Middle frontal gyrus (tissue), 1 donor: ENCODE data around the gene PPARD.
"Not testable (repeated sequence)": the region's sequence is repeated elsewhere in the genome, so short reads cannot be mapped to it uniquely, and the experiment has no call there.

Experiments
- DNase-seq: peaks from one replicate; pipeline ENCODE4 v3.0.0-alpha.2; 2015; ENCODE audit warnings: low spot score; ENCODE audit errors: extremely low spot score

Gene PPARD

DNA sequence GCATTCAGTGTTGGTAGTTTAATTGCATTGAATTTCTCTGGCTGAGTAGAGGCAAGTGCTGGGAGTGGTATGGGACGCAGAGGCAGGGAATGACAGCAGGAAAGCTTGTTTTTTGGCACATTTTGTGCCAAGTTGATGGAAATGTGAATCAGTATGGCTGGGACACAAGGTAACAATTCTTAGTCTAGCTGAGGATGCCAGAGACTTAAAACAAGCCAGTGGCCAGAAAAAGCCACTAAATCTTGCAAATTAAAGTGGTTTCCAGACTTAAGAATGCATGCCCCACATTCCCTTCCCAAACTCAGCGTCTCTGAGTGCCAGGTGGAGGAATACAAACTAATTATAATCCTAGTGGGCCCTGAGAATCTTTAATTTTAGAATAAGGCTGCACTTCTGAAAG is 35.9 kb downstream of the PPARD start:
- no peak for DNase-seq

DNA sequence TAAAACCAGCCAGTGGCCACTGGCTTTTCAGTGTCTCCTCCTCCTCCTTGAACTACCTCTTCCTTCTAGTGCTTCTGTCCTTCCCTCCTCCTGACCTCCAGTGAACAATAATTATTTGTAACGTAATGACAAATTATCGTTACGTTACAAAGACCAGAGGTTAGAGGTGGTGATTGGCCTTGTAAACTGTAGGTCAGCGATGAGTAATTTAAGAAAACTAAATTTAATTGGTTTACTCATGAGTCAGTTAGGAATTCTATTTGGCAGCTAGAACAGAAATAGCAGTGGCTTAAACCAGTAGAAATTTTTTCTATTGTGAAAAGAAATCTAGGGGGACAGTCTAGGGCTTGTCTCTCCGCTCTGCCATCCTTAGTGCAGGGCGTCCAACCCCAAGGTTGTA is 38.8 kb downstream of the PPARD start:
- DNase-seq = no peak

DNA sequence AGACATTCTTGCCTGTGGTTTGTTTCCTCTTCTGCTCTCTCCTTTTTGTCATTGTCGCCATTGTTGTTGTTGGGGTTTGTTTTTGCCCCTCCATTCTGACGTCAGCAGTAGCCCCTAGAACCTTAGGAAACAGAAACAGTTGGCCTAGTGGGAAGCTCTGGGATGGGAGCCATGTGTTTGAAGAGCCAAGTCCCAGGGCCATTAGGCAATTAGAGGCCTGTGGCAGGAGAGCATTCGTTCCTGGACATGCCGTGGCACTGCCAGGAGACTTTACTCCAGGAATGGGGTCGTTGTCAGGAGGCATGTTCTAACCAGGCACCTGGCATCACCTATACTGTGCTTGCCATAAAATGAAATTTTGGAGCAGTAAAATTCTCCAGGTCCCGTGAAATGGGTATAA is 39.7 kb downstream of the PPARD start:
- DNase-seq = no peak

DNA sequence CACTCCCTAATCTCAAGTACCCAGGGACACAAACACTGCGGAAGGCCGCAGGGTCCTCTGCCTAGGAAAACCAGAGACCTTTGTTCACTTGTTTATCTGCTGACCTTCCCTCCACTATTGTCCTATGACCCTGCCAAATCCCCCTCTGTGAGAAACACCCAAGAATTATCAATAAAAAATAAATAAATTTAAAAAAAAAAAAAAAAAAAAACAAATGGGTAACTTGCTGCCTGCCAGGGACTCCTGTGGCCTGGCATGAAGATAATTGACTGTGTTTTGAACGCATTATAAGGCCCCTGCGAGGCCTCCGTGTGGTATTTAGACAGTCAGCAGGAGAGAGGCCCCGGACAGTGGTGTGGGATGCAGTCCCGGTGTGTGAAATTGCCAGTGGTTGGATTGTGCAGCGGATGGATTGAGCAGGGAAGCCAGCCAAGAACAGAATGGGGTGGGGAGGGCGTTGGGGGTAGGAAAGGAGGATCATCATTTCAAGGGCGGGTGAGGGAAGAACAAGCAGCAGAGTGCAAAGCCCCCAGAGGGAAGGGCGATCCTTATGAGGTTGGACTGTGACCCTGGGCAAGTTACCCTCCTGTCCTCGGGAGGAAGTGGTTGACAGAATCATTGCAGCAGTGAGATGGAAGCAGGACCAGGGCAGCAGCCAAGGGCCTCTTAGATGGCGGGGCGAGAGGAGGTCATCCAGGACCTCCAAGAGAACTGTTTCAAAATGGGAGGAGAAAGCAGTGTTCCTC is 43.3 kb downstream of the PPARD start:
- no peak for DNase-seq

DNA sequence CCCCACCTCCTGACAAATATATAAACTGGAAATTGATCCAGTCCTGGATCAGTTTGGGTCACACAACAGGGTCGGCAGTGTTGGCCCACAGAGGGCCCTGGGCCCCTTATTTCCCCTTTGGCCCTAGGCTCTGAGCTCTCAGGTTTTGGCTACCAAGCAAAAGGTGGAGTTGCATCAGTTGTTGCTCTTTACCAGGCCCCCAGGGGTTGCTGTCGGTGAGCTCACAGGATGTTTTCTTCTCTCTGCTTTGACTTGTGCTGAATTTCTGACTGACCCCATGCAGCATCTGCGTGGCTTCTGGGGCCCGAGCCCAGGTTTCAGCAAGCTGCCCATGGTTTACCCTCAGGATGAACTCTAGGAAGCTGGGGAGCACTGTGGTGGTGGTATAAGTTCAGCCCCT is 44.6 kb downstream of the PPARD start:
- no peak for DNase-seq

DNA sequence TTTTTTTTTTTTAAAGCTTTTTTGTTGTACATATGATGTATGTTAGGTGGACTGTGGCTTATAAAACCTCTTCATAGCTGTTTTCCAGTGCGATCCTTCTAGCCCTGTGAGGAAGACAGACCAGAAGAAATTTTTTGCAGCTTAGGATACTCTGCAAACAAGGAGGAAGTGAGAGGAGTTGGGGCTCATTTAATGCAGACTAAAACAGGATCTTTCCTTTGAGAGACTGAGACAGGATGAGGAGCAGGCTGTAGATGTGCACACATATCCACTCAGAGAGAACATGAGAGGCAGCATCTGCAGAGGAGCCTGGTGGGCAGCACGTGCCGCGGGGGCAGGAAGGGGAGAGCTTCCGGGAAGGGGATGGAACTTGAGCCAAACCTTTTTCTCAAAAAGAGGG is 45.7 kb downstream of the PPARD start:
- no peak for DNase-seq

DNA sequence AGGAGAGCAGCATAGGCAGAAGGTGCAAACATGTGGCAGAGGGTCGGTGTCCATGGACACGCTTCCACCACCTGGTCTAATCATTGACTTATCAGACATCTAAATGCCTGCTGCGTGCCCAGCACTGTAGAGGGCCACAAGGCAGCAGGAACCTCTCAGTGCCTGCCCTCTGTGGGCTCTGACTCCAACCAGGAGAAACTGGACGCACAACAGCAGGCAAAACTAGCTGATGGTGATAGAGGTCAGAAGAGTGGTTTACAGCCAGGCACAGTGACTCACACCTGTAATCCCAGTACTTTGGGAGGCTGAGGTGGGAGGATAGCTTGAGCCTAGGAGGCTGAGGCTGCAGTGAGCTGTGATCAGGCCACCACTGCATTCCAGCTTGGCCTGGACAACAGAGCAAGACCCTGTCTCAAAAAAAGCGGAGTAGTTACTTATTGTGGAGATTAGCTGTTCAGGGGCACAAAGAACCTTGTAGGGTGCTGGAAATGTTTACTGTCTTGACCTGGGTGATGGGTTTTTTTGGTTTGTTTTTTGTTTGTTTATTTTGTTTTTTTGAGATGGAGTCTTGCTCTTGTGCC is 46.5 kb downstream of the PPARD start:
- DNase-seq = no peak

DNA sequence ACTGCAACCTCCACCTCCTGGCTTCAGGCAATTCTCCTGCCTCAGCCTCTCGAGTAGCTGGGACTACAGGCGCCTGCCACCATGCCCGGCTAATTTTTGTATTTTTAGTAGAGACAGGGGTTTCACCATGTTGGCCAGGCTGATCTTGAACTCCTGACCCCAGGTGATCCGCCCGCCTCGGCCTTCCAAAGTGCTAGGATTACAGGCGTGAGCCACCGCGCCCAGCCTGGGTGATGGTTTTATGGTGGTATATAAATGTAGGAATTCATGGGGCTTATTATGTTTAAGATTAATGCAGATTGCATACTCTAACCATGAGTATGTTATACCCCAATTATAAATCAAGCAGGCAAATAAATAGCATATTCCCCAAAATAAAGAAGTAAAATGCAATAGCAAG is 47.0 kb downstream of the PPARD start:
- DNase-seq = not testable (repeated sequence)

DNA sequence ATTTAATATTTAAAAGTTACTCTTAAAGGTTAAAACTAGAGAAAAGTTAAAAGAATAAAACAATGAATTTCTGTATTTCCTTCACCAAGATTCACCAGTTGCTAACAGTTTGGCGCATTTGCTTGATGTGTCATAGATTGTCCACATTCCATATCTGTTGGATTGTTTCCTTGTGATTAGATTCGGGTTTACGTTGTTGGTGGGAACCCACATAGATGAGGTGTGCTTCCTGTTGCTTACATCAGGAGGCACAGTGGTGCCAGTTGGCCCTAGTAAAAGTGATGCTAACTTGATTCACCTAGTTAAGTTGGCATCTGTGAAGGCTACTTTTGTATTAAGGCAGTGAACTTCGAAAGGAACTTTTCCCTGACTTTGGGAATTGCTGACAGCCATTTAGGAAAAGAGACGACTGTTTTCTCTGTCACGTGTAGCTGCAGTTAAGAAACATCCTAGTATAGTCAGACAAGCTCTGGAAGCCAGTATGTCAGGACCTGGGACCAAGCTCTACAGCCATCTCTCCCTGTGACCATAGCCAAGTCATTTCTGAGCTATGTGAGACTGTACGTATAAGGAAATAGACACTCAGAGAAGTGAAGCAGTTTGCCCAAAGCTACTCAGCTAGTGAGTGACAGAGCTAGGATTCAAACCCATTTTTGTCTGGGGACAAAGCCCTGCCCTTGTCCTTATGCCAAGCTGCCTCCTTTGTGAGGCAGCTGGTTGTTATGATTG is 49.0 kb downstream of the PPARD start:
- DNase-seq = no peak

DNA sequence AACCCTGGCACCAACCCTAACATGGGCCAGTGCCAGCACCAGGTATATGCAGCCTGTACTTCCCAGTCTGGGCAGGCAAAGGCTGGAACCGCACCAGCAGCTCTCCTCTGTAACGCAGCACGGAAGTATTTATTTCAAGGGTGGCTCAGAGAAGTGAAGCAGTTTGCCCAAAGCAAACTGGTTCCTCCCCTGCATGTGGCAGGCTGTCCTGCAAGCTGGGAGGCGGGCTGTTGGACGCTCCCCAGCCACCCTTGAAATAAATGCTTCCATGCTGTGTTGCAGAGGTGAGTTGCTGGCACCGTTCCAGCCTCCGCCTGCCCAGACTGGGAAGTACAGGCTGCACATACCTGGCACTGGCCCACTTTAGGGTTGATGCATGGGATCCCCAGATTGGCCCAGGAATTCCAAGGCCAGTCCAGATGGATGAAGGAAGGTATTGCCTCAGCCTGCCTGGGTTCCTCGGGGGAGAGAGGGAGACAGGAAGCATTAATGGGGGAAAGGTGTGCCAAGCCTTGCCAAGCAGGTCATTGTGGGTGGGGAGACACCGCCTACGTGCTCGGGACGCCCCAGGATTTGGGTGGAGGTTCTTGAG is 49.8 kb downstream of the PPARD start:
- no peak for DNase-seq

DNA sequence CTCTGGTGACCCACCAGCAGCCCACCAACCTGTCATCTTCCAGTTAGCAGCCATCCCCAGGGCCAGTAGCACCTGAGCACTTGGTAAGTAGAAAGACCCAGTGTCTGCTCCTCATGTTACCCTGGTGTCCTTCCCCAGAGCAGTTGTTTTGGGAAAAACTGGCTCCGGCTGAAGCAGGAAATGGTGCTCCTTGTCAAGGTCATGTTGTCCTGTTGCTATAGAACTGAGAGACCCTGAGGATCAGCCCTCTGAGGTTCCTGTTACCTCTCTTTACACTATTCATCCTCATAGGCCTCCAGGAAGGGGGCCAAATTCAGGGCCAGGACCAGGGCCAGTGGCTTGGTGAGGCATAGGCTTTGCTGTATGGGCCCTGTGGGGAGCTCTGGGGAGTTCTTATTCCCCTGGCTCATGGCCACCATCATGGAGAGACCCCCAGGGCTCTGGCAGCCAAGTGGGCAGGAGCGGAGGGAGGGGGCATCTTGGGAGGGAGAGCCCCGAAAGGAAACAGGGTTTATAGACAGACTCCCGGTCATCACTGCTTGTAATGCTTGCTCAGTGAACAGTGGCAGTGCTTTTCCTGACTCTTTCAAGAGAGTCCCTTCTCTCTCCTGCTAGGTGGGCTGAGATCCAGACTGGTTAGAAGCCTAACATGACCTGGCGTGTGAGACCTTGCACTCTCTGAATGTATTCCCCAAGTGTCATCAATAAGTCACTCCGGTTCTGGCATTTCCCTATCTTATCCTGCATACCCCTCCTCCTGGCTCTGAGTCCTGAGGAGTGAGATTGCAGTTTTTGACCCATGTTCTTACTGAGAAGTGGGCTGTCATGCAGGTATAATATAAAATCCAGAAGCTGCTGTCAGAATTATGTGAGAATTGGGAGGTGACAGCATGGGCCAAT is 50.7 kb downstream of the PPARD start:
- no peak for DNase-seq

DNA sequence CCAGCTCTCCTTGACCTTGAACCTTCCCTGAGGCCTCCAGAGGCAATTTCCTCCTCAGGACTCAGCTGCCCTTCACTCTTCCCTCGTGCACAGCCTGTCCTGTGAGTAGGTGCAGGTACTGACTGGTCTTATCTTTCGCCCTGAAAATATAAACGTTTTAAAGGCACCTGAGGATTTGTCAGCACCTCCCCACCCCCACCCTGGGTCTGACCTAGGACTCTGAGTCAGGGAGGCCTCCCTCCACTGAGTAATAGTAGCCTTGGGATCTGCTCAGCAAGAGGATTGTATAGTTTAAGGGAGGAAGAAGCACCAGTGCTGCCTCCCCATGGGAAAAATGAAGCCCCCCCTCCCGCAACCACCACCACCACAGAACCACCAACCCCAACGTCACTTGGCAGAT is 54.6 kb downstream of the PPARD start:
- DNase-seq = no peak

DNA sequence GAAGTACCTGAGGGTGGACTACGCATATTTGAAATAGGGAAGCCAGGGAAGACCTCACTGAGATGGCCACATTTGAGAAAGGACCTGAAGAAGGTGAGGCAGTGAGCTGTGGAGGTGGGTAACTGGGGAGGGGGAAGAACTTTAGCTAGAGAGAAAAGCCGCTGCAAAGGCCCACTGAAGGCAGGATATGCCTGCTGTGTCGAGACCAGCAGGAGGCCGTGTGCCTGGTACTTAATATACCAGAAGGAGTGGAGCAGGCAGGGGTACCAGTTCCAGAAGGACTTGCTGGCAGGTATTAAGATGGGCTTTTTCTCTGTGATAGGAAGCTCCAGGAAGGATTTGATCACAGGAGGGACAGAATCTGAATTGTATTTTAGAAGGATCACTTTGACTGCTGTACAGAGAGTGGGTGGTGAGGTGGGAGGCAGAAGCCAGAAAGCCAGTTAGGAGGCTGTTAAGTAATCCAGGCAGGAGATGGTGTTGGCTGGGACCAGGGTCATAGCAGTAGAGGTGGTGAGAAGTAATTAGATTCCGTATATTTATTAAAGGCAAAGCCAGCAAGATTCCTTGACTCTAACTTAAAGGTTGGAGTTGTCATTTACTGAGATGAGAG is 55.6 kb downstream of the PPARD start:
- DNase-seq = no peak

DNA sequence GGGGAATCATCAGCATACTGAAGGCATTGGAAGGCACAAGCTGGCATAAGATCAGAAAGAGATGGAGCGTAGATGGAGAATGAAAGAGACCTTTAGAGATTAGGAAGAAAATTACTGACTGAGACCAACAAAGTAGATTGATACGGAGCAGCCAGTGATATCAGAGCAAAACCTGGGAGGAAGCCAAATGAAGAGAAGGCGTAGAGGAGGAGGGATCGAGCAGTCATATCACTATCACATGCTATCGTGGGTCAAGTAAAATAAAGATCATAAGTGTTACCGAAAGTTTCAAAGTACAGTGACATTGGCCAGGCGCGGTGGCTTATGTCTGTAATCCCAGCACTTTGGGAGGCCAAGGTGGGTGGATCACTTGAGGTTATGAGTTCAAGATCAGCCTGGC is 56.2 kb downstream of the PPARD start:
- no peak for DNase-seq

DNA sequence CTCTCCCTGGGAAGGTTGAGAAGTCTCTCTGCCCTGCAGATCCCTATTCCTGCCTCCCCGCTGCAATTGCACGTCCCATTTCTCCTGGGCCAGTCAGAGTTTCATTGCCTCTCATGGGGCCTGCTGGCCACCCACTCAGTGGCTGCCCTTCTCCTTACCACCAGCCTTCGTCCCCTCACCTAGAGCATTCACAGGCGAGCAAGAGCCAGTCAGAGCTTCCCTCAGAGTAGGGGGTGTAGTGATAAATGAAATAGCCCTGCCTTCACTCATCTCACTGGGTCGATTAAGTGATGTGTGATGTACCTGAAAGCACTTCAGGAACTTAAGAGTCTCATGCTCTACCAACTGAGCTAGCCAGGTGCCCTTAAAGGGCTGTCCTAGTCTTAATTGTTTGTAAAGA is 57.8 kb downstream of the PPARD start:
- no peak for DNase-seq

DNA sequence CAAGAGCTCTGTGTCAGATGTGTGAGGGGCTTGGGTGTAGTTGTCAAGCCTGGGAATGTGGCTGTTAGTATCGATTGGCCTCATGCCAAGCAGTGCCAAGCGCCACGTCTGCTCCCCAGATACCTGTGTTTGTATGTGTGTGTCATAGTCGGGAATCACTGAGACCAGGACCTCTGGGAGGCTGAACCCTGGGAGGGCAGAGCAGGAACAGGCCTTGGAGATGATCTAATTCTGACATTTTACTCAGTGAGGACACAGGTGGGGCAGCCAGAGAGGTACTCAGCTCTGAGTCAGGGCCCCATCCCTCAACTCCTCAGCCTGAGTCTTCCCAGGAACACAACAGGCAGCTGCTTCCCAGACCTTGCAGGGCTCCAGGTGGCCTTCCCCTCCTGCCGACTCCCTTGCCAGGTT is 58.5 kb downstream of the PPARD start:
- DNase-seq = no peak

DNA sequence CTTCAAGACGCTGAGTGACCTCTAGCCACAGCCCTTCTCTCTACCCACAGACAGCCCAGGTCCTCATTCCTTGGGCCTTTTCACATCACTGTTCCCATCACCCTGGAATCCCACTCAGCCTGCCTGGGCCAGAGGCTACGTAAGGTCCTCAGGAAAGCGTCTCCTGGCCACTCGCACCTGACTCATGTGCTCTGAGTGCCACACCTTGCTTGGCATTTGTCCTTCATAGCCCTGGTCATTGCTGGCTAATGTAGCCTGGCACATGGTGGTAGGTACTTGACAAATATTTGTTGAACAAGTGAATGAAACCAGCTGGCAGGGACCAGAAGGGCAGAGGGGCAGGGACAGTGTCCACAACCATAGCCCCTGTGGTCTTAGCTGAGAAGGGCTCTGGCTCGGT is 59.2 kb downstream of the PPARD start:
- DNase-seq = no peak

DNA sequence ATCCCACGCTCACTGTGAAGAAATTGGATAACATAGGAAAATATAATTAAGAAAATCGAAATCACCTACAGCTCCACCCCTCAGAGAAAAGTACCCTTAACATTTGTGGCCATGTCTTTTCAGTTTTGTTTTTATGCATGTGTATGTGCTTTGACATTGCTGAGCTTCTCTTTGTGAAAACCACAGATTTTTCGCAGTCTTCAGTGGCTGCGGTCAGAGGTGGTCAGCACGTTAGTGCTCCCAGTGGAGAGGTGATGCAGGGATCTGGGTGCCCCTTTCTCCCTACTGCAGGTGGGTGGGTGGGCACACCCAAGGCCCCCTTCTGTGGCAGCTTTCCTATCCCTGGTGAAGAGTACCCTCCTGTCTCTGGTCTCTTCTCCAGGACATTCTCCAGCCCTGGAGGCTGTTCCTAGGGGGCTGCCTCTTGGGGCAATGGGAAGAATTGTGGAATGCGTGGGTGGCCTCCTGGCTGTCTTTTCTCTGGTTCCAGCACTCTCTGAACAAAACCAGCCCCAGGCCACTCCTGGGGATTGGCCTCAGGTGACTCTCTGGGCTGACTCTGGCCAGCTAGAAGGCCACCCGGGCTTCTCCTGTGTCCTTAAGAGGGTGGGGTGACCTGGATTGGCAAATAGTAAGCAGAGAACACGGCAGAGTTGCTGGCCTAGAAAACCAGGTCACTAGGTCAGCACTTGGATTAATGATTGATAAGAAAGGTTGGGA is 59.9 kb downstream of the PPARD start:
- no peak for DNase-seq

DNA sequence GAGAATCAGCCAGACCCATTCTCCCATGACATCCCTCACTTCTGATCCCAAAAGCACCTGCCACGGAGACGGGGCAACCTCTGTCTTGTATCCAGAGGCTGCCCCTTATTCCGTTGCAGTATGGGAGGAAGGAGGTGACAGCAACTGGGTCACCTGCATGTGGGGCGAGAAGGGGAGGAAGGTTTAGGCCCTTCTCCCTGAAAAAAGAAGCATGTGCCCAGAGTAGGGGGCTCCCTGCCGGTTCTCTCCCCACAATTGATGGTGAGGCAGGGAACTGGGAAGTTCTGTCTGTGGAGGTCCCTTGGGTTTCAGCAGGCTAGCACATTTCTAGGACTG is 60.5 kb downstream of the PPARD start:
- DNase-seq = no peak
